CD4-positive, CD25-positive, alpha-beta regulatory T cell (primary cell): Measurements from ENCODE around the gene PTH1R. TPM values are rescaled to one million over a fixed set of nuclear protein-coding genes. Genes with fewer than 3 reads are reported as not detected.

Experiments
- ATAC-seq, 2 donors: fragments of 150-1000 bp; cut with Tn5 transposase; one replicate each; pipeline ENCODE4 v1.10.0; 2021; ENCODE audit warnings: low read depth in 2 of 2, moderate number of reproducible peaks in 2 of 2, moderate library complexity in 1 of 2
- DNase-seq, 3 donors: peaks; one replicate each; pipeline versions ENCODE4 v3.0.0 to v3.0.0-alpha.2; 2012 to 2022; ENCODE audit warnings: mixed read lengths in 1 of 3
- H3K27ac ChIP-seq: one replicate; pipeline ENCODE4 v1.7.0; 2013; ENCODE audit warnings: mild to moderate bottlenecking, low read length; ENCODE audit not compliant: insufficient read depth, poor library complexity, severe bottlenecking
- H3K27me3 ChIP-seq: one replicate; pipeline ENCODE4 v1.7.0; 2013; ENCODE audit warnings: low read length; ENCODE audit not compliant: control insufficient read depth, insufficient read depth
- H3K36me3 ChIP-seq: one replicate; pipeline ENCODE4 v1.7.0; 2013; ENCODE audit warnings: mild to moderate bottlenecking, low read length, moderate library complexity; ENCODE audit not compliant: control insufficient read depth, insufficient read depth
- H3K4me1 ChIP-seq: 2 replicates; pipeline ENCODE4 v1.7.0; 2013; ENCODE audit warnings: mild to moderate bottlenecking, low read length; ENCODE audit not compliant: insufficient read depth, control insufficient read depth, poor library complexity, severe bottlenecking
- H3K4me3 ChIP-seq: one replicate; pipeline ENCODE4 v1.7.0; 2013; ENCODE audit warnings: low read depth, mild to moderate bottlenecking, low read length, moderate library complexity
- H3K9me3 ChIP-seq, 2 experiments: 1 replicate in 1 of 2; 2 replicates in 1 of 2; pipeline ENCODE4 v1.7.0; 2013; ENCODE audit warnings: low read length in 2 of 2, mild to moderate bottlenecking in 1 of 2, moderate library complexity in 1 of 2; ENCODE audit not compliant: control insufficient read depth in 2 of 2
- H3K27ac Mint-ChIP-seq, 3 donors: one replicate each; pipeline ENCODE4 v1.8.0; 2020 to 2022; ENCODE audit warnings: mild to moderate bottlenecking in 3 of 3, mixed read lengths in 3 of 3, moderate library complexity in 2 of 3
- H3K27me3 Mint-ChIP-seq: one replicate; pipeline ENCODE4 v1.8.0; 2022; ENCODE audit warnings: mild to moderate bottlenecking, mixed read lengths
- H3K36me3 Mint-ChIP-seq: one replicate; pipeline ENCODE4 v1.8.0; 2020; ENCODE audit warnings: mixed read lengths
- H3K4me1 Mint-ChIP-seq, 4 donors: one replicate each; pipeline ENCODE4 v1.8.0; 2020 to 2022; ENCODE audit warnings: mixed read lengths in 4 of 4, mild to moderate bottlenecking in 1 of 4
- H3K4me3 Mint-ChIP-seq, 4 donors: one replicate each; pipeline ENCODE4 v1.8.0; 2020 to 2022; ENCODE audit warnings: mild to moderate bottlenecking in 4 of 4, mixed read lengths in 4 of 4, moderate library complexity in 3 of 4
- H3K9me3 Mint-ChIP-seq, 7 donors: one replicate each; pipeline ENCODE4 v1.8.0; 2020 to 2022; ENCODE audit warnings: mixed read lengths in 7 of 7, mild to moderate bottlenecking in 3 of 7, moderate library complexity in 2 of 7
- polyA plus RNA-seq, 4 donors: library from polyadenylated mRNA; unstranded; fragments of 300-500 nt; fragmentation: Illumina TruSeq; gene quantifications; one replicate each; pipeline ENCODE4 v1.2.3, GENCODE V29; 2021
- total RNA-seq: library from RNA; stranded (reverse); gene quantifications from one replicate; pipeline ENCODE4 v1.2.3, GENCODE V29; 2022

Gene PTH1R
- total and polyA plus RNA-seq, 5 donors from 2014 or later = not detected

DNA sequence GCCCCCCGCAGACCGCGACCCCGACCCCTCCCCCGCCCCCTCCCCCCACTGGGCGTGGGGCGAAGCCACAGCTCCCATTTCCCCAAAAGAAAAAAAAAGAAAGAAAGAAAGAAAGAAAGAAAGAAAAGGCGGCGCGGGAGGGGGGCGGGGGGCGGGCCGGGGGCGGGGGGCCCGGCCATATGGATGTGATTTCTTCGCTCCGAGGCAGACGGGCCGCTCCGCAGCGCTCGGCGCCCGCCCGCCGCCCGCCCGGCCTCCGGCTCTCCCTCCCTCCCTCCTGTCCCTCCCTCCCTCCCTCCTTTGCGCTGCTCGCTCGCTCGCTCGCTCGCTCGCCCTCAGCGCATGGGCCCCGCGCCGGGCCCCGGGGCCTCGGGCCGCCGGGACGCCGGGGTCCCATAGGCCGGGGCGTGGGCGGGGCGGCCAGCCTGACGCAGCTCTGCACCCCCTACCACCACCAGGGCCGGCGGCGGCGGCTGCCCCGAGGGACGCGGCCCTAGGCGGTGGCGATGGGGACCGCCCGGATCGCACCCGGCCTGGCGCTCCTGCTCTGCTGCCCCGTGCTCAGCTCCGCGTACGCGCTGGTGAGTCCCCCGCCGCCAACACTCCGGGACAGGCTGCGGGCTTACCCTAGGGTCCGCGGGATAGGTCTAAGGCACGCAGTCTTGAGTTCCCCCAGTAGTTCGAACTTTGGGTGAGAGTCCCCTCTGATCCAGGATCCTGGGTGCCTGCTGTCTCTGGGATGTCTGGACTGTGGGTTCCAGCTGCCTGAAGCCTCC lies 5.7 kb downstream of the PTH1R start:
- peaks cover 21% of the 10 kb centered on the region for H3K4me1 ChIP-seq
- H3K36me3 ChIP-seq = no peaks in the 10 kb centered on the region
- peaks cover 15% of the 10 kb centered on the region for H3K27me3 ChIP-seq
- no peak overlapping the region for H3K27ac ChIP-seq
- no peak for DNase-seq
- Mint-ChIP-seq H3K4me1 (peaks cover 0 to 17% (median 3%) of the 10 kb centered on the region in 4 donors), H3K4me3 (peak overlapping the region in 3 of 4 donors; percentile 48 to 58 (median 58)), H3K36me3 (no peaks in the 10 kb centered on the region), H3K27ac (no peak overlapping the region), H3K27me3 (peaks cover 60% of the 10 kb centered on the region), H3K9me3 (peaks cover 0 to 3% (median 0%) of the 10 kb centered on the region in 7 donors)
- no peaks in the 10 kb centered on the region for H3K9me3 ChIP-seq
- no peak for ATAC-seq
- no peak overlapping the region for H3K4me3 ChIP-seq

DNA sequence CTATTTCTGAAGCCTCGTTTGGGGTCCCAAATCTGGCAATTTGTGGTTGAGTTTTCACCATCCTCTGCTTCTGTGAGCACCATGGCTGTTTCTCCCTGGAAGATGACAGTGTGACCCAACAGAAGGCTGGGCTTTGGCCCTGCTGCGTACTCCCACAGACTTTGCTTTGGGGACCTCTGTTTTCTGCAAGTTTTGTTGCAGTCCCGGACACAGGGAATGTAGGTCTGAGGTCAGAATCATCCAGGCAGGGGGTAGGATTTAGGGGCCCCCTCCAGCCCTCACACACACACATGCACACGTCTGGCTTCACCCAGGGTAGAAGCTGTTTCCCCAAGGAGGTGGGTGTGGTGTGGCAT lies 6.3 kb downstream of the PTH1R start:
- ATAC-seq (no peak), DNase-seq (no peak)
- Histone ChIP-seq H3K27me3 (peaks cover 15% of the 10 kb centered on the region), H3K27ac (no peak overlapping the region), H3K4me1 (peaks cover 21% of the 10 kb centered on the region), H3K9me3 (no peaks in the 10 kb centered on the region), H3K4me3 (no peak overlapping the region), H3K36me3 (no peaks in the 10 kb centered on the region)
- no peaks in the 10 kb centered on the region for H3K36me3 Mint-ChIP-seq
- peak overlapping the region in 3 of 4 donors; percentile 48 to 58 (median 58) for H3K4me3 Mint-ChIP-seq
- peaks cover 0 to 17% (median 3%) of the 10 kb centered on the region in 4 donors for H3K4me1 Mint-ChIP-seq
- H3K9me3 Mint-ChIP-seq = peaks cover 0 to 3% (median 0%) of the 10 kb centered on the region in 7 donors
- peaks cover 62% of the 10 kb centered on the region for H3K27me3 Mint-ChIP-seq
- H3K27ac Mint-ChIP-seq = no peak overlapping the region

DNA sequence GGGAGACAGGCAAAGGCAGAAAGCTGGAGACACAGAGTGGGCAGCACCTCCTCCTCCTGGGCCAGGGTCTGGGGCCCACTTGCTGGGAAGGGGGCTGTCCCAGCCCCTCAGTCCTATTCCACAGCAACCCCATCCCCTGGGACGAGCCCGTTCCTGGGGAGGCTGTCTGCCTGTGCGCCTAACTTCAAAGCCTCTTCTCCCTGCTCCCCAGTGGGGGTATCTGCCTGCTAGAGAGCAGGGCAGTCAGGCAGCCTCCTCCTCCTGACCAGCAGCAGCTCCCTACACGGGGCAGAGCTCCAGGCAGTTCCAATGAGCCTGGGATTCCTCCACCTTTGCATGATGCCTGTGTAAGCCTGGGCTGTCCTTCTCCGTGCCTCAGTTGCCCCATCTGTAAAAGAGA lies 6.9 kb downstream of the PTH1R start:
- Histone ChIP-seq H3K27ac (no peak overlapping the region), H3K9me3 (no peaks in the 10 kb centered on the region), H3K27me3 (peaks cover 15% of the 10 kb centered on the region), H3K36me3 (no peaks in the 10 kb centered on the region), H3K4me3 (no peak overlapping the region), H3K4me1 (peaks cover 21% of the 10 kb centered on the region)
- no peaks in the 10 kb centered on the region for H3K36me3 Mint-ChIP-seq
- DNase-seq = no peak
- H3K27me3 Mint-ChIP-seq = peaks cover 64% of the 10 kb centered on the region
- no peak for ATAC-seq
- H3K4me3 Mint-ChIP-seq = peak overlapping the region in 1 of 4 donors; percentile 52
- H3K9me3 Mint-ChIP-seq = peaks cover 0 to 3% (median 0%) of the 10 kb centered on the region in 7 donors
- H3K27ac Mint-ChIP-seq = no peak overlapping the region
- H3K4me1 Mint-ChIP-seq = peaks cover 0 to 17% (median 3%) of the 10 kb centered on the region in 4 donors

DNA sequence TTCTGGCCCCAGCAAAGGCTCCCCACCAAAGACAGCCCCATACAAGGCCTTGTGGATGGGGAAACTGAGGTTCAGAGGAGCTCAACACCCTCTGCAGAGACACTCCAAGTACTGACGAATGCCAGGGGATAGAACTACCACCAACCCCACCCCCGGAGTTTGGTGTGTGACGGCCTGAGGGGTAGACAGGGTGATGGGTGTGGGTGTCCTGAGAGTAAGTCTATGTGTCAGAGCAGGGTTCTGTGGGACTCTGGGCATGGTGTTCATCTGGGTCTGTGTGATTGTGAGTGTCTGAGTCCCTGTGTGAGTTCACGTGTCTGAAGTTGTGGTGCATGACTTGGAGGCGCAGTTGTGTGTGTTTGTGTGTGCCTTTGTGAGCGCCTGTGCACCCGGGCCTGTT lies 7.4 kb downstream of the PTH1R start:
- H3K27ac Mint-ChIP-seq = no peak overlapping the region

DNA sequence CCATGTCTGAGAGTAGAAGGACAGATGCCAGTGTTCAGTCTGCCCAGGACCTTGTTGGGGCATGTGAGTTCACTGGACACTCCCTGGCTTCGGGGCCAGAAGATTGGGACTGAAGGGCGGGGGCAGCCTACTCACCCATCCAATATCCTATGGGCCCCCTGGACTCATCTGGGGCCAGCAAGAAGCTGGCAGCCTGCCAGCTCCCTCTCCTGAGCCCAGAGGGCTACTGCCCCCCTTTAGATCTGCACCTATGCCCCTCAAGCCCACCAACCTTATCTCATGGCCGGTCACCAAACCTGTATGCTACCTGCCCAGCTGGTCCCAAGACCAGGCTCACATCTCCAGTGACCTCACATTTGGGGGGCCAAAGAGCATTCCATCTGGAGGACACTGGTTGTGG lies 8.1 kb downstream of the PTH1R start:
- Mint-ChIP-seq H3K4me3 (peak overlapping the region in 1 of 4 donors; percentile 52), H3K27me3 (peaks cover 62% of the 10 kb centered on the region), H3K9me3 (peaks cover 0 to 3% (median 0%) of the 10 kb centered on the region in 7 donors), H3K27ac (no peak overlapping the region), H3K4me1 (peaks cover 0 to 11% (median 3%) of the 10 kb centered on the region in 4 donors), H3K36me3 (no peaks in the 10 kb centered on the region)
- ATAC-seq (no peak), DNase-seq (no peak)
- Histone ChIP-seq H3K27ac (no peak overlapping the region), H3K4me1 (peaks cover 21% of the 10 kb centered on the region), H3K9me3 (no peaks in the 10 kb centered on the region), H3K4me3 (no peak overlapping the region), H3K27me3 (peaks cover 13% of the 10 kb centered on the region), H3K36me3 (no peaks in the 10 kb centered on the region)

More for the DNA sequence above, 7.4 kb downstream of the PTH1R start:
- Histone ChIP-seq H3K9me3 (no peaks in the 10 kb centered on the region), H3K4me1 (peaks cover 21% of the 10 kb centered on the region), H3K36me3 (no peaks in the 10 kb centered on the region), H3K4me3 (no peak overlapping the region), H3K27me3 (peaks cover 15% of the 10 kb centered on the region), H3K27ac (no peak overlapping the region)
- Mint-ChIP-seq H3K27me3 (peaks cover 67% of the 10 kb centered on the region), H3K9me3 (peaks cover 0 to 3% (median 0%) of the 10 kb centered on the region in 7 donors), H3K4me3 (peak overlapping the region in 1 of 4 donors; percentile 52), H3K36me3 (no peaks in the 10 kb centered on the region), H3K4me1 (peaks cover 0 to 16% (median 3%) of the 10 kb centered on the region in 4 donors)
- no peak for DNase-seq
- no peak for ATAC-seq

DNA sequence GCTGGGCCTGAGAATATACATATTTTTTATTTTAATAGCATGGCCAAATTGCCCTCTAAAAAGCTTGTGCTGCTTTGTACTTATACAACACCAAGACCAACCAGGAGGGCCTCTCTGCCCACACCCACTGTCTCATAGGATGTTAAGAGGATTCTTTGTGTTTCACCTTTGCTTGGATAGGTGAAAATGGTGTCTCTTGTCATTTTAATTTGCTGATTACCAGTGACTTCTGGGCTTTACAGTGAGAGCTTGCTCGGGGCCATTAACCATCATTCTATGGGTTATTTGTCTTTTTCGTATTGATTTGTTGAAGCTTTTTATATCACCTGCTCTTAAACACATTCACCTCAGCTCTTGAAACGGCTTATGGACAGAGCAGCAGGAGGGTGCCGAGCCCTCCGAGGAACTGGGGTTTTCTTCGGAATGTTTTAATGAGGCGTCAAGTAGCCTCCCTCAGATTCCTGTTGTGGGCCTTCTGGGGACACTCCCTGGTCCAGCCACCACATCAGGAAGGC lies 10.5 kb downstream of the PTH1R start:
- peaks cover 13% of the 10 kb centered on the region for H3K27me3 ChIP-seq
- ATAC-seq (no peak), DNase-seq (no peak)
- Mint-ChIP-seq H3K27ac (no peak overlapping the region), H3K4me1 (peaks cover 0 to 9% (median 4%) of the 10 kb centered on the region in 4 donors), H3K4me3 (no peak overlapping the region), H3K27me3 (peaks cover 73% of the 10 kb centered on the region), H3K36me3 (no peaks in the 10 kb centered on the region), H3K9me3 (peaks cover 0 to 2% (median 0%) of the 10 kb centered on the region in 7 donors)
- H3K36me3 ChIP-seq = no peaks in the 10 kb centered on the region
- no peak overlapping the region for H3K4me3 ChIP-seq
- H3K4me1 ChIP-seq = peaks cover 14% of the 10 kb centered on the region
- no peaks in the 10 kb centered on the region for H3K9me3 ChIP-seq
- H3K27ac ChIP-seq = no peak overlapping the region

DNA sequence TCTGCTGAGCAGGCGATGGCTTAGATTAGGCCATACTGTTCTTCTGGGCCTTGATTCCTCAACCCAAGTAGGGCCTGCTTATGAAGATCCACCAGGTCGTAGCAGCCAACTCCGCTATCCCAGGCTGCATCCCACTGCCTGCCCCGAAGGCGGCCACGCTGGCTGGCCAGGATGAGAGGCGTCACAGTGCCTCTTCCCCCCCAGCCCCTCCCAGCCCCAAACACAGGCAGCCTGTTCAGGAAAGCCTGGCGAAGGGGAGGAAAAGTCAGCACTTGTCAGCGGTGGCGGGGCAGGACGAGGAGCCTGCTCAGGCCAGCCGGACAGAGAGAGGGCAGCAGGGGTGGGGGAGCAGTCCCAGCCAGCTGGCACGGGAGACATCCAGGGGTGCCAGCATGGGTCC lies 11.2 kb downstream of the PTH1R start:
- no peak for ATAC-seq
- no peak overlapping the region for H3K27ac ChIP-seq
- Mint-ChIP-seq H3K27ac (no peak overlapping the region), H3K9me3 (peaks cover 0 to 2% (median 0%) of the 10 kb centered on the region in 7 donors), H3K27me3 (peaks cover 72% of the 10 kb centered on the region), H3K36me3 (no peaks in the 10 kb centered on the region), H3K4me1 (peaks cover 0 to 9% (median 4%) of the 10 kb centered on the region in 4 donors), H3K4me3 (no peak overlapping the region)
- H3K9me3 ChIP-seq = no peaks in the 10 kb centered on the region
- DNase-seq = no peak
- H3K4me3 ChIP-seq = no peak overlapping the region
- peaks cover 9% of the 10 kb centered on the region for H3K4me1 ChIP-seq
- no peaks in the 10 kb centered on the region for H3K36me3 ChIP-seq
- peaks cover 13% of the 10 kb centered on the region for H3K27me3 ChIP-seq
